ENCODE data around the gene FES. TPM values are rescaled to one million over a fixed set of nuclear protein-coding genes. Genes with fewer than 3 reads are reported as not detected.
"Not testable (repeated sequence)": the region's sequence is repeated elsewhere in the genome, so short reads cannot be mapped to it uniquely, and the experiment has no call there.

Gene FES
- total RNA-seq (2014; rRNA removed; shearing (Covaris generic)): 0.43 and 0.64 TPM in 2 replicates

GRCh38 chr15:90883976-90884718 is at the start of gene FES:
Gene FES, plus strand, starts transcription at chr15:90884504. Its CDS starts 542 bp downstream, at chr15:90885046.
- no peak for DNase-seq (ENCODE audit: low spot score)
- in situ Hi-C loops (cut with HindIII; ENCODE audit: low sequenced_read_pairs): no loop called here

DNA sequence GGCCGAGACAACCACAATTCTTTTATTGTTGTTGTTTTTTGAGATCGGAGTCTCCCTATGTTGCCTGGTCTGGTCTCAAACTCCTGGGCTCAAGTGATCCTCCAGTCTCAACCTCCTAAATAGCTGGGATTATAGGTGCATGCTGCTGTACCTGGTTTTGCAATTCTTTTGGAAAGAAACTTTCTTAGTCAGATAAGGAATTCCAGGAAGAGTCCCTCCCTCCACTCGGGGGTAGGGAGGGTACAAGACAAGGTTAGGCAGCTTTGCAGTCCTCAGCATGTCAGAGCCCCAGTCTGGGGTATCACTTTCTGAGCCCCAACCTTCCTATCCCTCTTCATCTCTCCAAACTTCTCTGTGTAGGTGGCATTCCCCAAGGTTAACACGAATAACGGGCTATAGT is 49.7 kb upstream of the FES start:
- in situ Hi-C loops (cut with HindIII; ENCODE audit: low sequenced_read_pairs): loop anchor here (25.0 kb wide), 1 partner anchor 103 kb away; the partner anchor contains the start of genes HDDC3 and UNC45A
- DNase-seq (ENCODE audit: low spot score): no peak

- in situ Hi-C loops (cut with HindIII; ENCODE audit: low sequenced_read_pairs): loop anchor here (25.0 kb wide), 1 partner anchor 101 kb away; the partner anchor contains the start of genes HDDC3 and UNC45A
- no peak for DNase-seq (ENCODE audit: low spot score)
These were observed 47.9 kb upstream of the FES start for GRCh38 chr15:90836296-90836871.

DNA sequence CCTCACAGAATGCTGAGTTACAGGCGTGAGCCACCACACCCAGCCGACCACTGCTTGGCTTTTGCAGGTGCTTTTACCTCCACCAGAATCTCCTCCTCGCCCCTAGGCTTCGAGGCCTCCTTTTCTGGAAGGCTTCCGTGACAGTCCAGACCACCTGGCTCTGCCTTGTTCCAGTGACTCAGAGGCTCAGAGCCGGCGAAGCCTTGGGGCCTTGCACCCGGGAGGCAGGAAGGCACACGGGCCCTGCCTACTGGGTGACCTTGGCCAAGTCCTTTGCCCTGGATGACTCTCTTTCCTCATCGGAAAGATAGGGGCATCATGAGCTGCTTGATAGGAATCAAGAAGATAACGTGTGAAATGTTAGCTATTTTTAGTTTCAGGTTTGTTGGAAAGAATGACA is 47.2 kb upstream of the FES start:
- in situ Hi-C loops (cut with HindIII; ENCODE audit: low sequenced_read_pairs): loop anchor here (25.0 kb wide), 1 partner anchor 100 kb away; the partner anchor contains the start of genes HDDC3 and UNC45A
- DNase-seq (ENCODE audit: low spot score): no peak

GRCh38 chr15:90838139-90838538 is 46.2 kb upstream of the FES start:
- DNase-seq (ENCODE audit: low spot score): no peak
- in situ Hi-C loops (cut with HindIII; ENCODE audit: low sequenced_read_pairs): loop anchor here (25.0 kb wide), 1 partner anchor 99 kb away; the partner anchor contains the start of genes HDDC3 and UNC45A

GRCh38 chr15:90838544-90838943 is 45.8 kb upstream of the FES start:
- no peak for DNase-seq (ENCODE audit: low spot score)
- in situ Hi-C loops (cut with HindIII; ENCODE audit: low sequenced_read_pairs): loop anchor here (25.0 kb wide), 1 partner anchor 99 kb away; the partner anchor contains the start of genes HDDC3 and UNC45A

DNA sequence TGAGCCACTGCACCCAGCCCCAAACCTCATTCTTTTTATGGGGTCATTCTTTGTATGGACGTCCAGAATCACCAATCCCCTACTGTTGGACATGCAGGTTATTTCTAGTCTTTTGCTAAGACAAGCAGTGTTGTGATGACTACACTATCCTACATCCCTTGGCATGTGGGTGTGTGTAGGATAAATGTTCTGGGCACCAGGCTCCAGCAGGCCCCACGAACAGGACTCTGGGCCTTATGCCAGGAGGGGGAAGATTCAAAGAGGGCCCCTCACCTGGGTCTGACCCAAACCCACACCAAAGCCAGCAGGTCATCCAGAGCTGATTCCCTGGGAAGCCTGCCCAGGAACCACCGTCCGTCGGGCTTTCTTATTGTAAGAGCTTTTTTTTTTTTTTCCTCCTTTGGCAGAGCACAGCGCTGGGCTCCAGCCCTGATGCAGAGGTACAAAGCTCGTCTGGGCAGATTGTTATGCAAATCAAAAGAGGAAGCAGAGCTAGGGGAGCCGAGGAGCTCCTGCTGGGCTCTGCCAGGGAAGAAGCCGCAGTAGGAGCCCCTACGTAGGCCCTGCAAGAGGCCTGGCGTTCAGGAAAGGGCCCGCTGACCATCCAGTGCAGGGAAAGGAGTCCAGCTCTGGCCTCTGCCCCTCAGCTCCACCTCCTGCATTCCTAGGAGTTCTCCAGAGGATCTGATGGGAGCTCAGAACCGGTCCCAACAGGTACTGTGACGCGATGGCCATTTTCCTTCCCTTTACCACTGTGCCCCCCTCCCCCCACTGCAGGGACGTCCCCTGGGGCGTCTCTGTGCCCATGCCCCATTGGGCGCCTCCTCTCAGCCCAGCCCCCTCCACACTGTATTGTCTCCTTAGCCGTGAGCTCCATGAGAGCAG is 44.9 kb upstream of the FES start:
- in situ Hi-C loops (cut with HindIII; ENCODE audit: low sequenced_read_pairs): loop anchor here (25.0 kb wide), 1 partner anchor 98 kb away; the partner anchor contains the start of genes HDDC3 and UNC45A
- no peak for DNase-seq (ENCODE audit: low spot score)

DNA sequence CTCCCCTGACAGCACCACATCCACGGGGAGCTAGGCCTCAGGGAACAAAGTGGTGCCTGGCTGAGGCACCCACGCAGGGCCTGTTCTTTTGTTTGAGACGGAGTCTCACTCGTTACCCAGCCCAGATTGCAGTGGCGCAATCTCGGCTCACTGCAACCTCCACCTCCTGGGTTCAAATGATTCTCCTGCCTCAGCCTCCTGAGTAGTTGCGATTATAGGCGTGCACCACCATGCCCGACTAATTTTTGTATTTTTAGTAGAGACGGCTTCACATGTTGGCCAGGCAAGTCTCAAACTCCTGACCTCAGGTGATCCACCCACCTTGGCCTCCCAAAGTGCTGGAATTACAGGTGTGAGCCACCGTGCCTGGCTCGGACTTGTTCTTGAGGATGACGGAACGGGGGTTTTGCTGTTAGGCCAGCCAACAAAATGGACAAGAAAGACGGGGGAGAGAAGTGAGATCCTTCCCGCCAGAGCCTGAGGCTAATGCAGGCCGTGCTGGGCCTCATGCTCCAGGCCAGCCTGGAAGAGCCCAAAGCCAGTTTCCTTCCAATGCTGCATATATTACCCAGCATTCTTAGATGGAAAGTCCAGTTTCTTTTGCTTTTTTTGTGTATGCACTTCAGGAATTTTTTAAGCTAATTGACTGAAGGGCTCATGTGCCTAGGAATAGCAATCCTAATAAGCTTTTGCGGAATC is 44.0 kb upstream of the FES start:
- no peak for DNase-seq (ENCODE audit: low spot score)
- in situ Hi-C loops (cut with HindIII; ENCODE audit: low sequenced_read_pairs): loop anchor here (25.0 kb wide), 1 partner anchor 97 kb away; the partner anchor contains the start of genes HDDC3 and UNC45A

DNA sequence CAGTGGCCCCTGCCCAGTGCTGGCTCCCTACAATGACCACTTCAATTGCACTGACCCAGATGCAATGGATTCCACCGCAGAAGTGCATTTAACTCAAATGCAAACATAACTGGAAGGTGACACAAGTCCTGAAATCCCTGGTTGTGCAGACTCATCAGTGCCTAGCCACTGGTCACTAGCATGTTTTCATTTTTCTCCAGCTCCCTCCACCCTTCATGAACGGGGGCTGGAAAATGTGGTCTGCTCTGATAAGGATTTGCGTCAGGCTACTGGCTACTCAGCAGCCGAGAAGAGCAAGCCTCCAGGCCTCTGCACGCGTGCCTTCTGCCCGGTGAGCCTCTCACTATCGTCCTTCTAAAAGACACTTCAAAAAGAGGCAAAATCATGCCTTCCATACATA is 43.4 kb upstream of the FES start:
- no peak for DNase-seq (ENCODE audit: low spot score)
- in situ Hi-C loops (cut with HindIII; ENCODE audit: low sequenced_read_pairs): loop anchor here (25.0 kb wide), 1 partner anchor 96 kb away; the partner anchor contains the start of genes HDDC3 and UNC45A

DNA sequence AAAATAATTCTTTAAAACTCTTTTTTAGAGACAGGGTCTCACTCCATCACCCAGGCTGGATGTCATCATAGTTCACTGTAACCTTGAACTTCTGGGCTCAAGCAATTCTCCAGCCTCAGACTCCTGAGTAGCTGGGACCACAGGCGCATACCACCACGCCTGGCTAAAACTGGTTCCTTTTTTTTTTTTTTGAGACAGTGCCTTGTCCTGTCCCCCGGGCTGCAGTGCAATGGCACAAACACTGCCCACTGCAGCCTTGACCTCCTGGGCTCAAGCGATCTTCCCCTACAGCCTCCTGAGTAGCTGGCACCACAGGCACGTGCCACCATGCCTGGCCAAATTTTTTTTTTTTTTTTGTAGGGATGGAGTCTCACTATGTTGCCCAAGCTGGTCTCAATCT is 39.6 kb upstream of the FES start:
- no peak for DNase-seq (ENCODE audit: low spot score)
- in situ Hi-C loops (cut with HindIII; ENCODE audit: low sequenced_read_pairs): loop anchor here (25.0 kb wide), 1 partner anchor 93 kb away; the partner anchor contains the start of genes HDDC3 and UNC45A

- no peak for DNase-seq (ENCODE audit: low spot score)
These were observed 38.9 kb upstream of the FES start for GRCh38 chr15:90845201-90845949.

GRCh38 chr15:90849424-90849823 is 34.9 kb upstream of the FES start:
- in situ Hi-C loops (cut with HindIII; ENCODE audit: low sequenced_read_pairs): loop anchor here (25.0 kb wide), 1 partner anchor 88 kb away; the partner anchor contains the start of genes HDDC3 and UNC45A
- not testable (repeated sequence) for DNase-seq (ENCODE audit: low spot score)

More at GRCh38 chr15:90845201-90845949, 38.9 kb upstream of the FES start:
- in situ Hi-C loops (cut with HindIII; ENCODE audit: low sequenced_read_pairs): loop anchor here (25.0 kb wide), 1 partner anchor 92 kb away; the partner anchor contains the start of genes HDDC3 and UNC45A

GRCh38 chr15:90851114-90851513 is 33.2 kb upstream of the FES start:
- no peak for DNase-seq (ENCODE audit: low spot score)
- in situ Hi-C loops (cut with HindIII; ENCODE audit: low sequenced_read_pairs): no loop called here

GRCh38 chr15:90851940-90852339 is 32.4 kb upstream of the FES start:
- DNase-seq (ENCODE audit: low spot score): no peak
- in situ Hi-C loops (cut with HindIII; ENCODE audit: low sequenced_read_pairs): no loop called here

DNA sequence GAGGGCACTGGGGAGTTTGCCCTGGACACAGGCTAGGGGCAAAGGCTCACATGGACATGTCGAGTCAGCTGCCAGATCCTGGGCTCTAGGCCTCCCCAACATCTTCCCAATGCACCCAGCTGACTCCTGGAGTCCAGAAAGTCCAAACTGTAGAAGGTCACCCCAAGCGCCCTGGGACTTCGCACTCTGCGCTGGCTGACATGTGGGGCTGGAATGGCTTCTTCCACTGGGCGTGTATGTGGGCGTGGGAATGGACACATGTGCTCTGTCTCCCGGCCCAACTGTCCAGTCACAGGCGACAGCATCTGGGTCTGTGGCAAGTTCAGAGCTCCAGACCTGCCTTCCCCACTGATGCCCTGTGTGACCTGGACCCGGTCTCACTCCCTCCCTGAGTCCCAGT is 29.2 kb upstream of the FES start:
- no peak for DNase-seq (ENCODE audit: low spot score)
- in situ Hi-C loops (cut with HindIII; ENCODE audit: low sequenced_read_pairs): no loop called here

- in situ Hi-C loops (cut with HindIII; ENCODE audit: low sequenced_read_pairs): no loop called here
- no peak for DNase-seq (ENCODE audit: low spot score)
These were observed 27.0 kb upstream of the FES start for GRCh38 chr15:90857337-90857736.

DNA sequence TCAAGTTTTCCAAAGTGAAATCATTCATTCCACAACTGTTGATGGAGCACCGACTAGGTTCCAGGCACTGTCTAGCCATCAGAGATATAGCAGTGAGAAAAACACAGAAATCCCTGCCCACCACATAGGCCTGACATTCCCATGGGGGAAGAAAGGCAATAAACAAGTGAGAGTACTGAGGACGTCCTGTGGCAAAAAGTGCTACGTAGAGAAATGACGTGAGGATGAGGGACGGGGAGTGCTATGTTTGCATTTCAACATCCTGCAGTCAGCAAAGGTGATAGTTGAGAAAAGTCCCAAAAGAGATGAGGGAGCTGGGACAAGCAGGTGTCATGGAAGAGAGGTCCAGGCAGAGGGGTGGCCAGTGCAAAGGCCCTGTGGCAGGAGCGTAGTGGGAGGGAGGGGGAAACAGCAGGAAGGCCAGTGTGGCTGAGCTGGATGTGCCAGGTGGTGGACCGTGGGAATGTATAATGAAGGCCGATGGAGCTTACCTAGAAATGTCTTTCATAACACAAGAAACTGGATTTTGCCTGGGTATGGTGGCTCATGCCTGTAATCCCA is 26.3 kb upstream of the FES start:
- no peak for DNase-seq (ENCODE audit: low spot score)
- in situ Hi-C loops (cut with HindIII; ENCODE audit: low sequenced_read_pairs): no loop called here
